Liver (tissue), 9 donors: ENCODE measurements around the gene GRAP2. TPM values are rescaled to one million over a fixed set of nuclear protein-coding genes. Genes with fewer than 3 reads are reported as not detected.

Experiments
- DNase-seq: peaks from one replicate; pipeline ENCODE4 v3.0.0-alpha.2; 2017; ENCODE audit warnings: low spot score
- H3K27ac ChIP-seq, 2 donors: one replicate each; pipeline ENCODE4 v1.7.0; 2013; ENCODE audit warnings: inconsistent platforms in 2 of 2, low read length in 2 of 2, control low read depth in 1 of 2, low read depth in 1 of 2, mild to moderate bottlenecking in 1 of 2
- H3K27me3 ChIP-seq, 4 donors: one replicate each; pipeline versions ENCODE4 v1.6.1 to v1.7.0; 2013; ENCODE audit warnings: low read length in 3 of 4, inconsistent platforms in 1 of 4, mild to moderate bottlenecking in 1 of 4, moderate library complexity in 1 of 4; ENCODE audit not compliant: control insufficient read depth in 4 of 4, insufficient read depth in 4 of 4
- H3K36me3 ChIP-seq, 4 donors: one replicate each; pipeline versions ENCODE4 v1.6.1 to v1.7.0; 2013; ENCODE audit warnings: low read length in 3 of 4, mild to moderate bottlenecking in 3 of 4, low read depth in 1 of 4, moderate library complexity in 1 of 4; ENCODE audit not compliant: control insufficient read depth in 4 of 4, insufficient read depth in 3 of 4
- H3K4me1 ChIP-seq, 4 donors: one replicate each; pipeline versions ENCODE4 v1.6.1 to v1.7.0; 2013; ENCODE audit warnings: low read length in 3 of 4, mild to moderate bottlenecking in 3 of 4, moderate library complexity in 1 of 4; ENCODE audit not compliant: control insufficient read depth in 4 of 4, insufficient read depth in 4 of 4
- H3K4me3 ChIP-seq, 3 donors: one replicate each; pipeline versions ENCODE4 v1.6.1 to v1.7.0; 2013; ENCODE audit warnings: low read length in 3 of 3, control low read depth in 1 of 3, low read depth in 1 of 3, mild to moderate bottlenecking in 1 of 3
- H3K9ac ChIP-seq, 2 donors: one replicate each; pipeline ENCODE4 v1.7.0; 2013; ENCODE audit warnings: low read length in 2 of 2, mild to moderate bottlenecking in 2 of 2, moderate library complexity in 2 of 2, control low read depth in 1 of 2, low read depth in 1 of 2
- H3K9me3 ChIP-seq, 4 donors: one replicate each; pipeline versions ENCODE4 v1.6.1 to v1.7.0; 2013; ENCODE audit warnings: low read length in 3 of 4; ENCODE audit not compliant: control insufficient read depth in 4 of 4
- EGR1 ChIP-seq, 2 donors: IDR thresholded peaks; 2 replicates each; pipeline ENCODE4 v1.6.1; 2016 to 2018; ENCODE audit warnings: antibody characterized with exemption in 2 of 2, low read depth in 2 of 2
- FOXA1 ChIP-seq: IDR thresholded peaks from 2 replicates; pipeline ENCODE4 v1.6.1; 2016; ENCODE audit warnings: antibody characterized with exemption
- GABPA ChIP-seq, 2 donors: IDR thresholded peaks in 1 of 2; conservative IDR thresholded peaks in 1 of 2; 2 replicates each; pipeline ENCODE4 v1.6.1; 2016; ENCODE audit warnings: antibody characterized with exemption in 2 of 2, mild to moderate bottlenecking in 1 of 2, moderate library complexity in 1 of 2
- HNF4G ChIP-seq: IDR thresholded peaks from 2 replicates; pipeline ENCODE4 v1.6.1; 2016; ENCODE audit warnings: antibody characterized with exemption
- NR2F2 ChIP-seq: IDR thresholded peaks from 2 replicates; pipeline ENCODE4 v1.6.1; 2016; ENCODE audit warnings: antibody characterized with exemption
- RAD21 ChIP-seq, 2 donors: IDR thresholded peaks; 2 replicates each; pipeline ENCODE4 v1.6.1; 2016; ENCODE audit warnings: antibody characterized with exemption in 2 of 2, mild to moderate bottlenecking in 2 of 2
- RXRA ChIP-seq, 2 donors: IDR thresholded peaks; 2 replicates each; pipeline ENCODE4 v1.6.1; 2017 to 2018; ENCODE audit warnings: antibody characterized with exemption in 2 of 2, mild to moderate bottlenecking in 1 of 2
- SP1 ChIP-seq: IDR thresholded peaks from 2 replicates; pipeline ENCODE4 v1.6.1; 2018; ENCODE audit warnings: antibody characterized with exemption, mild to moderate bottlenecking
- YY1 ChIP-seq: IDR thresholded peaks from 2 replicates; pipeline ENCODE4 v1.6.1; 2016; ENCODE audit warnings: antibody characterized with exemption, mild to moderate bottlenecking
- WGBS: extraction: QIAGEN DNeasy Blood & Tissue Kit; methylation state at CpG from one replicate; pipeline ENCODE4 v1.1.7; 2013; 5-methylcytosine and 5-hydroxymethylcytosine counted together
- polyA plus RNA-seq, 2 donors: library from polyadenylated mRNA; stranded (reverse) in 1 of 2; unstranded in 1 of 2; fragments of 200-250 nt in 1 of 2; fragments of >200 nt in 1 of 2; fragmentation: Nextera tagmentation in 1 of 2; extraction: Ambion mirVana in 1 of 2; gene quantifications; one replicate each; pipeline versions ENCODE4 v1.2.1 to v1.2.3, GENCODE V29; 2013 to 2015
- total RNA-seq, 2 donors: library from RNA; depleted of rRNA; stranded (reverse); fragments of >200 nt; gene quantifications; one replicate each; pipeline ENCODE4 v1.2.3, GENCODE V29; 2014
- TF ChIP-seq, protein P1 (sequence below): IDR thresholded peaks from 2 replicates; pipeline ENCODE4 v1.6.1; 2016; ENCODE audit warnings: antibody characterized with exemption
- TF ChIP-seq, protein P2 (sequence below): fragments of 150-350 bp; IDR thresholded peaks from 2 replicates; pipeline ENCODE4 v1.5.1; 2017; ENCODE audit warnings: improper control_type of control experiment, low read depth, low read length; ENCODE audit not compliant: missing input control
- TF ChIP-seq, protein P3 (sequence below): IDR thresholded peaks from 2 replicates; pipeline ENCODE4 v1.6.1; 2016; ENCODE audit warnings: antibody characterized with exemption
- TF ChIP-seq, protein P4 (sequence below): IDR thresholded peaks from 2 replicates; pipeline ENCODE4 v1.6.1; 2016; ENCODE audit warnings: antibody characterized with exemption
- donor health status: healthy.
- donor health status: healthy.
- donor health status: healthy.
- donor health status: healthy.
- donor health status: healthy.

The GRAP2 gene
- total and polyA plus RNA-seq, 4 donors, result 0.22 to 38.2 (median 0.78) TPM

DNA sequence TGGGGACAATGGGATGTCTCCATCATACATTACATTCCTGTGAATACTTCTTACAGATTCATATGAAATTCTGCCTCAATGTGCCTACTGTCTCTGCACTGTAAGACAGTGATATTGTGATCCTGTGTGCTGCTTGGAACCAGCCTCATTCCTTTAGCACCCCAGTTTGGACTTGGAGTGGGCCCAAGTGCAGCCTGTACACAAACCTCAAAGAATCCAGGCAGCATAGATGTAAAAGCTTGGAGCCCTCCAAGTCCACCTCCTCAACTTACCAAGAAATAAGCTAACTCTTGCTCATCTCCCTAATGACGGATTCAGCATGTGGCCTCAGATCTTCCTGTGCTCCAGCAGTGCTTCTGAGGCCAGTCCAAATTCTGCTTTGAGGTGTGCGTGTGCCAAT lies 24.4 kb downstream of the GRAP2 start:
- Histone ChIP-seq H3K4me3 (no peak overlapping the region), H3K27me3 (peaks cover 0 to 2% (median 0%) of the 10 kb centered on the region in 4 donors), H3K36me3 (no peaks in the 10 kb centered on the region), H3K27ac (no peak overlapping the region), H3K4me1 (no peaks in the 10 kb centered on the region), H3K9me3 (no peaks in the 10 kb centered on the region), H3K9ac (no peak overlapping the region)
- WGBS, result 92% methylated on average over 2 of the region's 2 CpGs
- no peak for DNase-seq
- TF ChIP-seq GABPA (IDR thresholded peaks at IDR 0.05 in 1 of 2, conservative IDR thresholded peaks at IDR 0.05 in 1 of 2) (no peak), SP1 (no peak)
- TF ChIP-seq, protein P1, sequence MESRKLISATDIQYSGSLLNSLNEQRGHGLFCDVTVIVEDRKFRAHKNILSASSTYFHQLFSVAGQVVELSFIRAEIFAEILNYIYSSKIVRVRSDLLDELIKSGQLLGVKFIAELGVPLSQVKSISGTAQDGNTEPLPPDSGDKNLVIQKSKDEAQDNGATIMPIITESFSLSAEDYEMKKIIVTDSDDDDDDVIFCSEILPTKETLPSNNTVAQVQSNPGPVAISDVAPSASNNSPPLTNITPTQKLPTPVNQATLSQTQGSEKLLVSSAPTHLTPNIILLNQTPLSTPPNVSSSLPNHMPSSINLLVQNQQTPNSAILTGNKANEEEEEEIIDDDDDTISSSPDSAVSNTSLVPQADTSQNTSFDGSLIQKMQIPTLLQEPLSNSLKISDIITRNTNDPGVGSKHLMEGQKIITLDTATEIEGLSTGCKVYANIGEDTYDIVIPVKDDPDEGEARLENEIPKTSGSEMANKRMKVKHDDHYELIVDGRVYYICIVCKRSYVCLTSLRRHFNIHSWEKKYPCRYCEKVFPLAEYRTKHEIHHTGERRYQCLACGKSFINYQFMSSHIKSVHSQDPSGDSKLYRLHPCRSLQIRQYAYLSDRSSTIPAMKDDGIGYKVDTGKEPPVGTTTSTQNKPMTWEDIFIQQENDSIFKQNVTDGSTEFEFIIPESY, result no peak
- TF ChIP-seq, protein P2, sequence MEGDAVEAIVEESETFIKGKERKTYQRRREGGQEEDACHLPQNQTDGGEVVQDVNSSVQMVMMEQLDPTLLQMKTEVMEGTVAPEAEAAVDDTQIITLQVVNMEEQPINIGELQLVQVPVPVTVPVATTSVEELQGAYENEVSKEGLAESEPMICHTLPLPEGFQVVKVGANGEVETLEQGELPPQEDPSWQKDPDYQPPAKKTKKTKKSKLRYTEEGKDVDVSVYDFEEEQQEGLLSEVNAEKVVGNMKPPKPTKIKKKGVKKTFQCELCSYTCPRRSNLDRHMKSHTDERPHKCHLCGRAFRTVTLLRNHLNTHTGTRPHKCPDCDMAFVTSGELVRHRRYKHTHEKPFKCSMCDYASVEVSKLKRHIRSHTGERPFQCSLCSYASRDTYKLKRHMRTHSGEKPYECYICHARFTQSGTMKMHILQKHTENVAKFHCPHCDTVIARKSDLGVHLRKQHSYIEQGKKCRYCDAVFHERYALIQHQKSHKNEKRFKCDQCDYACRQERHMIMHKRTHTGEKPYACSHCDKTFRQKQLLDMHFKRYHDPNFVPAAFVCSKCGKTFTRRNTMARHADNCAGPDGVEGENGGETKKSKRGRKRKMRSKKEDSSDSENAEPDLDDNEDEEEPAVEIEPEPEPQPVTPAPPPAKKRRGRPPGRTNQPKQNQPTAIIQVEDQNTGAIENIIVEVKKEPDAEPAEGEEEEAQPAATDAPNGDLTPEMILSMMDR, result no peak
- TF ChIP-seq, protein P3, sequence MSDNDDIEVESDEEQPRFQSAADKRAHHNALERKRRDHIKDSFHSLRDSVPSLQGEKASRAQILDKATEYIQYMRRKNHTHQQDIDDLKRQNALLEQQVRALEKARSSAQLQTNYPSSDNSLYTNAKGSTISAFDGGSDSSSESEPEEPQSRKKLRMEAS, result no peak

DNA sequence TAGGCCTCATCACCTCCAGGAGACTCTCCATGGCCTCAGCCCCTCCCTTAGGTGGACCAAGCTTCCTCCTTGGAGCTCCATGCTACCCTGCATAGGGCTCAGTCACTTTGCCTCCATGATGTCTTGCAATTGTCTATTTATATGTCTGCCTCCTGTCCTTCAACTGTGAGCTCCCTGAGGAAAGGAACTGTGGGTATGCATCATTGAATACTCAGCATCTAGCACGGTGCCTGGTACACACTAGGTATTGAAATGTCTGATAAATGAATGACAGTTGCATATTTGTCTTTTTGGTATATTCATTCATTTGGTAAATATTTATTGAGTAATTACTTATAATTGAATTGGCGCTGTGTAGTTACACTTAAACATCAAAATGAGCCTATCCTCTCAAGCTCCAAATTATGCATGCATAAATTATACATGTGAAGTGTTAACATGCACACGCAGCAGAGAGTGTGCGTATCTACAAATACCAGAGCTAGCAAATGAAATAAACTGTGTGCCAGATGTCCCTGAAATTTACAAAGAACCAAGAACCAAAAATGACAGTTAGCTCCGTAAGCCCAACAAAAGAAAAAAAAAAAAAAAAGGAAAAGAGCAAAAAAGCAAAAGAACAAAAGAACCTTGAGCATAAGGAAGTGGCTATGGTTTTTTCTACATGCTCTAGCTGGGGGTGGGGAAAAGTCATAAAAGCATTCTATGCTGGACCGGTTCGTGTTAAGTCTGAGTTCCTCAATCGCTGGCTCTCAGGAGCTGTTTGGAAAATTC lies 25.2 kb downstream of the GRAP2 start:
- Histone ChIP-seq H3K4me1 (no peaks in the 10 kb centered on the region), H3K4me3 (no peak overlapping the region), H3K9ac (no peak overlapping the region), H3K27me3 (peaks cover 0 to 8% (median 0%) of the 10 kb centered on the region in 4 donors), H3K9me3 (no peaks in the 10 kb centered on the region), H3K27ac (no peak overlapping the region), H3K36me3 (no peaks in the 10 kb centered on the region)
- WGBS, result 74% methylated on average over 8 of the region's 8 CpGs
- no peak for TF ChIP-seq RXRA (IDR thresholded peaks at IDR 0.05)
- TF ChIP-seq, protein P4, sequence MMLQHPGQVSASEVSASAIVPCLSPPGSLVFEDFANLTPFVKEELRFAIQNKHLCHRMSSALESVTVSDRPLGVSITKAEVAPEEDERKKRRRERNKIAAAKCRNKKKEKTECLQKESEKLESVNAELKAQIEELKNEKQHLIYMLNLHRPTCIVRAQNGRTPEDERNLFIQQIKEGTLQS, result no peak
- TF ChIP-seq NR2F2, result no peak
- no peak for TF ChIP-seq FOXA1
- DNase-seq, result no peak

DNA sequence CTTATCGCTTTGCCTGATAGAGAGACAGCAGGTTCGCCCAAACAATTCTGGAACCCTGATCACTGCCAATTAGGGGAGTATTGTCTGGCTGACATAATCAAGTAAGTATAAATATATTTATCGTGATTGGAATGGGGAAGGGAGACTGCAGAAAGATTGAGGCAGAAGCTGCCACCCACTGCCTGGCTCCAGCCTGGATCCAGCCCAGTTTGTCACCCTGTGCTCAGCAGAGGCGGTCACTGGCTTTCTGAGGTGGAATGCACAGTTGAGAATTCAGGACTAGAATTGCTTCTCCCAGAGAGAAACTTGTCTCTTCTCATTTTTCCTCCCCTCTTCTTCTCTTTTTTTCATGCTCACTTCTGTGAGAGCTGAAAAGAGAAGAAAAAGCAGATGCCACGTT lies 25.9 kb downstream of the GRAP2 start:
- no peak overlapping the region for H3K27ac ChIP-seq
- H3K9me3 ChIP-seq, result no peaks in the 10 kb centered on the region

More for the DNA sequence above, 25.9 kb downstream of the GRAP2 start:
- H3K27me3 ChIP-seq, result peaks cover 0 to 8% (median 0%) of the 10 kb centered on the region in 4 donors
- no peak for DNase-seq
- H3K4me1 ChIP-seq, result no peaks in the 10 kb centered on the region
- H3K9ac ChIP-seq, result no peak overlapping the region
- no peaks in the 10 kb centered on the region for H3K36me3 ChIP-seq
- TF ChIP-seq, protein P3, result no peak
- TF ChIP-seq HNF4G, result no peak
- TF ChIP-seq, protein P1, result no peak
- TF ChIP-seq, protein P4, result no peak
- no peak for TF ChIP-seq RXRA (IDR thresholded peaks at IDR 0.05)
- no peak for TF ChIP-seq GABPA (IDR thresholded peaks at IDR 0.05 in 1 of 2, conservative IDR thresholded peaks at IDR 0.05 in 1 of 2)
- TF ChIP-seq, protein P2, result no peak
- no peak for TF ChIP-seq YY1
- TF ChIP-seq FOXA1, result no peak
- no peak for TF ChIP-seq RAD21 (IDR thresholded peaks at IDR 0.05)
- TF ChIP-seq NR2F2, result no peak
- TF ChIP-seq EGR1 (IDR thresholded peaks at IDR 0.05; ENCODE audit: low read depth in 2 of 2), result no peak
- no peak overlapping the region for H3K4me3 ChIP-seq
- WGBS, result 71% methylated on average over 5 of the region's 5 CpGs
